AG10803 (cell line): ENCODE measurements around the gene SLC12A6.

Experiments used
- DNase-seq: peaks from one replicate; pipeline ENCODE4 v3.0.0; 2010; ENCODE audit warnings: low read depth
- H3K4me3 ChIP-seq: 2 replicates; pipeline ENCODE4 v1.5.1; 2011; ENCODE audit warnings: mild to moderate bottlenecking, low read length, control low read depth
- CTCF ChIP-seq: conservative IDR thresholded peaks from 2 replicates; pipeline ENCODE4 v1.5.1; 2011; ENCODE audit warnings: mild to moderate bottlenecking, low read length, control low read depth, inconsistent platforms

SLC12A6 gene

GRCh38 chr15:34282384-34282783 is 55.2 kb downstream of the SLC12A6 start:
- DNase-seq: no peak
- no peak overlapping the region for H3K4me3 ChIP-seq
- TF ChIP-seq CTCF: no peak

GRCh38 chr15:34280193-34280592 is 57.4 kb downstream of the SLC12A6 start:
- TF ChIP-seq CTCF: no peak
- DNase-seq: no peak
- H3K4me3 ChIP-seq: no peak overlapping the region

- DNase-seq: no peak
- no peak overlapping the region for H3K4me3 ChIP-seq
- TF ChIP-seq CTCF: no peak
These were observed 58.2 kb downstream of the SLC12A6 start for GRCh38 chr15:34279368-34279767.

GRCh38 chr15:34275721-34276120 is 61.9 kb downstream of the SLC12A6 start:
- TF ChIP-seq CTCF: no peak
- no peak overlapping the region for H3K4me3 ChIP-seq
- DNase-seq: no peak

- TF ChIP-seq CTCF: no peak
- DNase-seq: no peak
- H3K4me3 ChIP-seq: no peak overlapping the region
These were observed 62.4 kb downstream of the SLC12A6 start for GRCh38 chr15:34275154-34275553.

- H3K4me3 ChIP-seq: no peak overlapping the region
- TF ChIP-seq CTCF: no peak
- DNase-seq: peak; percentile 70
These were observed 66.1 kb downstream of the SLC12A6 start for GRCh38 chr15:34271493-34271892.

GRCh38 chr15:34266751-34267150 is 70.8 kb downstream of the SLC12A6 start:
- no peak overlapping the region for H3K4me3 ChIP-seq
- TF ChIP-seq CTCF: no peak
- no peak for DNase-seq
